NT2/D1 (cell line): ENCODE data around the gene KCNK17.
"Not testable (repeated sequence)": the region's sequence is repeated elsewhere in the genome, so short reads cannot be mapped to it uniquely, and the experiment has no call there.

Source experiments
- DNase-seq: peaks from one replicate; pipeline ENCODE4 v3.0.0-alpha.2; 2011; ENCODE audit warnings: low read depth, low spot score
- H3K27me3 ChIP-seq: 2 replicates; pipeline ENCODE4 v1.6.0; 2011; ENCODE audit warnings: mild to moderate bottlenecking; ENCODE audit not compliant: insufficient read length, insufficient read depth
- H3K36me3 ChIP-seq: 2 replicates; pipeline ENCODE4 v1.6.1; 2011; ENCODE audit warnings: mild to moderate bottlenecking, low read length, mixed read lengths; ENCODE audit not compliant: insufficient read depth, insufficient read length
- H3K4me1 ChIP-seq: 2 replicates; pipeline ENCODE4 v1.5.1; 2011; ENCODE audit not compliant: insufficient read depth, insufficient read length
- H3K4me3 ChIP-seq: 2 replicates; pipeline ENCODE4 v1.5.1; 2011; ENCODE audit warnings: low read depth; ENCODE audit not compliant: insufficient read length
- H3K9ac ChIP-seq: 2 replicates; pipeline ENCODE4 v1.6.0; 2011; ENCODE audit warnings: low read depth; ENCODE audit not compliant: insufficient read length
- H3K9me3 ChIP-seq: 2 replicates; pipeline ENCODE4 v1.5.1; 2011; ENCODE audit warnings: mild to moderate bottlenecking, low read length; ENCODE audit not compliant: insufficient read depth
- SUZ12 ChIP-seq: IDR thresholded peaks from 2 replicates; pipeline ENCODE4 v1.6.1; 2011; ENCODE audit not compliant: insufficient read length, insufficient read depth; ENCODE audit errors: extremely low read depth
- YY1 ChIP-seq: IDR thresholded peaks from 2 replicates; pipeline ENCODE4 v1.6.1; 2011; ENCODE audit not compliant: insufficient read length, insufficient read depth
- ZNF274 ChIP-seq: IDR thresholded peaks from 2 replicates; pipeline ENCODE4 v1.6.1; 2011; ENCODE audit warnings: mild to moderate bottlenecking, low read depth, low read length

The KCNK17 gene

GRCh38 chr6:39292637-39293036 lies 21.6 kb downstream of the KCNK17 start:
- Histone ChIP-seq H3K9me3 (no peaks in the 10 kb centered on the region), H3K4me3 (no peak overlapping the region), H3K27me3 (no peaks in the 10 kb centered on the region), H3K4me1 (peaks cover 17% of the 10 kb centered on the region), H3K9ac (no peak overlapping the region), H3K36me3 (no peaks in the 10 kb centered on the region)
- DNase-seq = no peak
- TF ChIP-seq ZNF274 = no peak
- TF ChIP-seq SUZ12 = no peak
- TF ChIP-seq YY1 = no peak

- Histone ChIP-seq H3K27me3 (no peaks in the 10 kb centered on the region), H3K9me3 (no peaks in the 10 kb centered on the region), H3K4me3 (no peak overlapping the region), H3K4me1 (peaks cover 8% of the 10 kb centered on the region), H3K9ac (no peak overlapping the region), H3K36me3 (no peaks in the 10 kb centered on the region)
- TF ChIP-seq SUZ12 (no peak), YY1 (no peak), ZNF274 (no peak)
- no peak for DNase-seq
These were observed 24.7 kb downstream of the KCNK17 start for GRCh38 chr6:39289490-39289889.

- Histone ChIP-seq H3K27me3 (no peaks in the 10 kb centered on the region), H3K36me3 (no peaks in the 10 kb centered on the region), H3K4me3 (no peak overlapping the region), H3K4me1 (peaks cover 8% of the 10 kb centered on the region), H3K9me3 (no peaks in the 10 kb centered on the region), H3K9ac (no peak overlapping the region)
- no peak for DNase-seq
- TF ChIP-seq YY1 = no peak
- no peak for TF ChIP-seq ZNF274
- TF ChIP-seq SUZ12 = no peak
These were observed 26.6 kb downstream of the KCNK17 start for GRCh38 chr6:39287601-39288000.

GRCh38 chr6:39286596-39286995 lies 27.6 kb downstream of the KCNK17 start:
- not testable (repeated sequence) for H3K9me3 ChIP-seq, H3K27me3 ChIP-seq, H3K36me3 ChIP-seq, DNase-seq, H3K4me3 ChIP-seq, H3K4me1 ChIP-seq, H3K9ac ChIP-seq

GRCh38 chr6:39282774-39283173 lies 31.4 kb downstream of the KCNK17 start:
- H3K4me3 ChIP-seq = no peak overlapping the region
- H3K36me3 ChIP-seq = no peaks in the 10 kb centered on the region
- no peaks in the 10 kb centered on the region for H3K27me3 ChIP-seq
- no peaks in the 10 kb centered on the region for H3K4me1 ChIP-seq
- H3K9ac ChIP-seq = no peak overlapping the region
- H3K9me3 ChIP-seq = no peaks in the 10 kb centered on the region
- DNase-seq = no peak
- TF ChIP-seq SUZ12 = no peak
- TF ChIP-seq ZNF274 = no peak

GRCh38 chr6:39281312-39281980 lies 32.8 kb downstream of the KCNK17 start:
- TF ChIP-seq YY1 = no peak
- Histone ChIP-seq H3K36me3 (no peaks in the 10 kb centered on the region), H3K4me3 (no peak overlapping the region), H3K4me1 (no peaks in the 10 kb centered on the region), H3K9me3 (no peaks in the 10 kb centered on the region), H3K9ac (no peak overlapping the region), H3K27me3 (no peaks in the 10 kb centered on the region)
- no peak for DNase-seq

GRCh38 chr6:39280247-39280731 lies 33.9 kb downstream of the KCNK17 start:
- Histone ChIP-seq H3K4me3 (no peak overlapping the region), H3K36me3 (no peaks in the 10 kb centered on the region), H3K27me3 (no peaks in the 10 kb centered on the region), H3K9ac (no peak overlapping the region), H3K9me3 (no peaks in the 10 kb centered on the region), H3K4me1 (no peaks in the 10 kb centered on the region)
- TF ChIP-seq YY1 (no peak), ZNF274 (no peak), SUZ12 (no peak)
- no peak for DNase-seq

- no peak overlapping the region for H3K9ac ChIP-seq
- no peaks in the 10 kb centered on the region for H3K27me3 ChIP-seq
- DNase-seq = no peak
- H3K4me3 ChIP-seq = no peak overlapping the region
- TF ChIP-seq YY1 (no peak), ZNF274 (no peak), SUZ12 (no peak)
- H3K36me3 ChIP-seq = no peaks in the 10 kb centered on the region
- no peaks in the 10 kb centered on the region for H3K4me1 ChIP-seq
- H3K9me3 ChIP-seq = no peaks in the 10 kb centered on the region
These were observed 34.7 kb downstream of the KCNK17 start for GRCh38 chr6:39279539-39279938.
